ENCODE data around the gene PDE6A. TPM values are rescaled to one million over a fixed set of nuclear protein-coding genes. Genes with fewer than 3 reads are reported as not detected.

The PDE6A gene
- total and polyA plus RNA-seq, 2 of the 8 experiments (the other 6 are each of a cell fraction or from before 2014, with no cell fraction given), result not detected

GRCh38 chr5:149979896-149980295 is 35.3 kb upstream of the PDE6A start:
- WGBS, 2 experiments (ENCODE audit: extremely low coverage in 1 of 2, insufficient coverage in 1 of 2, insufficient read length in 1 of 2, insufficient replicate concordance in 2 of 2, low coverage in 1 of 2, low lambda C conversion rate in 2 of 2, missing lambda C conversion rate in 1 of 2), result 94% methylated on average over 1 of the region's 1 CpG; no CpG with 5 or more reads in 1 of the 2 experiments
- no peak overlapping the region for H3K14ac ChIP-seq (ENCODE audit: insufficient read length)
- no peak overlapping the region for H2AFZ ChIP-seq (ENCODE audit: low read length)
- H3K79me2 ChIP-seq (ENCODE audit: control insufficient read depth in 1 of 2, insufficient read depth in 2 of 2, low read length in 2 of 2), result no peaks in the 10 kb centered on the region
- H2BK20ac ChIP-seq (ENCODE audit: low read length), result no peak overlapping the region
- ChIA-PET CTCF (ENCODE audit: partially characterized antibody) (interaction anchor here (1.3 to 5.5 kb wide), 2 partner anchors 12 to 20 kb away, joined by 5 to 26 read pairs; no protein-coding TSS in a partner anchor), POLR2A (ENCODE audit: partially characterized antibody) (interaction anchor here (1.3 kb wide), 1 partner anchor 19 kb away, joined by 3 read pairs; the partner anchor contains the start of gene SLC26A2)
- H3K4me1 ChIP-seq (replicated peaks in 1 of 4; ENCODE audit: control insufficient read depth in 3 of 4, insufficient read depth in 4 of 4, low read length in 3 of 4), result no peaks in the 10 kb centered on the region
- no peak overlapping the region for H3K18ac ChIP-seq (ENCODE audit: extremely low read depth, low read length)
- H2BK15ac ChIP-seq (ENCODE audit: low read length), result no peak overlapping the region
- no peak overlapping the region for H3K27ac ChIP-seq (ENCODE audit: low read depth, low read length)
- H3K4me3 ChIP-seq (ENCODE audit: extremely low read depth in 1 of 4, insufficient read depth in 2 of 4, low read depth in 3 of 4, low read length in 4 of 4), result no peak overlapping the region
- H4K91ac ChIP-seq (replicated peaks; ENCODE audit: insufficient read length, low read length), result no peak overlapping the region
- no peak overlapping the region for H3K56ac ChIP-seq (replicated peaks; ENCODE audit: insufficient read length, low read depth, low read length)
- H2BK5ac ChIP-seq (ENCODE audit: low read depth, low read length), result no peak overlapping the region
- DNase-seq (ENCODE audit: low read depth in 1 of 2, low spot score in 2 of 2), result no peak
- H2BK12ac ChIP-seq (ENCODE audit: low read depth, low read length), result no peak overlapping the region
- no peak overlapping the region for H3K23ac ChIP-seq (ENCODE audit: insufficient read length)
- H3K23me2 ChIP-seq (ENCODE audit: low read depth, low read length), result no peaks in the 10 kb centered on the region
- no peak overlapping the region for H2AK5ac ChIP-seq (ENCODE audit: low read depth, low read length)
- no peak overlapping the region for H4K8ac ChIP-seq (ENCODE audit: extremely low read depth, insufficient read depth, low read length)
- H3K27me3 ChIP-seq (replicated peaks in 1 of 4; ENCODE audit: control insufficient read depth in 3 of 4, extremely low read depth in 1 of 4, insufficient read depth in 3 of 4, low read length in 3 of 4), result no peaks in the 10 kb centered on the region
- TF ChIP-seq BACH1 (IDR thresholded peaks at IDR 0.05; ENCODE audit: low read length) (no peak), ZNF274 (IDR thresholded peaks at IDR 0.05; ENCODE audit: borderline replicate concordance, extremely low read depth, low read length) (no peak), TAF1 (IDR thresholded peaks at IDR 0.05; ENCODE audit: low read depth, low read length) (no peak), EGR1 (IDR thresholded peaks at IDR 0.05; ENCODE audit: borderline replicate concordance, low read depth, low read length) (no peak), FOSL1 (IDR thresholded peaks at IDR 0.05; ENCODE audit: insufficient read depth, low read depth, low read length) (no peak)
- H4K5ac ChIP-seq (ENCODE audit: insufficient read length, low read depth, low read length), result no peak overlapping the region
- no peaks in the 10 kb centered on the region for H3K9me3 ChIP-seq (ENCODE audit: insufficient read depth in 2 of 2, low read depth in 1 of 2, low read length in 1 of 2)
- no peak overlapping the region for H3K4me2 ChIP-seq (ENCODE audit: insufficient read depth in 1 of 2, low read depth in 2 of 2, low read length in 2 of 2)
- H3K9ac ChIP-seq (replicated peaks in 1 of 4; ENCODE audit: extremely low read depth in 1 of 4, low read depth in 3 of 4, low read length in 3 of 4), result no peak overlapping the region
- FAIRE-seq, result no peak
- peaks cover 0 to 3% (median 2%) of the 10 kb centered on the region in 4 experiments; a peak in 3 of 8 replicates for H3K36me3 ChIP-seq (ENCODE audit: control insufficient read depth in 2 of 4, insufficient read depth in 4 of 4, low read length in 3 of 4)
- H3K4ac ChIP-seq (replicated peaks; ENCODE audit: insufficient read length, low read depth, low read length), result no peak overlapping the region
- H3K79me1 ChIP-seq (ENCODE audit: low read depth, low read length), result no peaks in the 10 kb centered on the region; the same call in 1 of the 2 replicates
- H4K20me1 ChIP-seq (replicated peaks in 1 of 2; ENCODE audit: control insufficient read depth in 1 of 2, insufficient read depth in 2 of 2, low read length in 2 of 2), result no peaks in the 10 kb centered on the region
- H2BK120ac ChIP-seq (replicated peaks; ENCODE audit: low read depth, low read length), result no peak overlapping the region
